ENCODE results near the gene PLPP2.

The PLPP2 gene

DNA sequence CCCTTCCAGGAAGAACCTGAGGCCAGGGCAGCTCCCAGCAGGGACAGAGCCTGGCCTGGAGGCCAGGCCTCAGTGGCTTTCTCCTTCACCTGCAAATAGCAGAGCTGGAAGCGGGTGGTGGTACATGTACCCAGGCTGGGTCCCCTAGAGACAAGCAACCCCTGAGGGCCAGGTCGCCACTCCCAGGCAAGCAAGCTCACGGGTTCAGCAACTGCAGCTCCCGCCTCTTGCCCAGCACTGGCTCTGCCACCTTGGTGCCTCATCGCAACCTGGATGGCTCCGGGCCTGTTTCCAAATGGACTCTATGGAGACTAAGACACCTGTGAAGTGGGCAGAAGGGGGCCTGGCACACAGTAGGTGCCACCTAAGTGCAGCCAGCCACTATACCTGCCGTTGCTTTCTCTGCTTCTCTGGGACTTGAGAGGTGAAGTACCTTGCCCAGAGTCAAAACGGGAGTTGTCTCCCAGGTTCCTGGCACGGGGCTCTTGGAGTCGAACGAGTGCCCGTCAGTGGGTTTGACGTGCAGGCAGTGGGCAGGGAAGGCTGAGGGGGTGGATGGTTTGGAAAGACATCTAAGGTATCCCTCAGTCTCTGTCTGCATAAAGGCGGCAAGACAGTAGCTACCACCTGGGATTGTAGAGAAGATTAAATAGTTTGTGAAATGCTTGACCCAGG, 2.4 kb upstream of the PLPP2 start:
- no peak for DNase-seq (ENCODE audit: low spot score)

DNA sequence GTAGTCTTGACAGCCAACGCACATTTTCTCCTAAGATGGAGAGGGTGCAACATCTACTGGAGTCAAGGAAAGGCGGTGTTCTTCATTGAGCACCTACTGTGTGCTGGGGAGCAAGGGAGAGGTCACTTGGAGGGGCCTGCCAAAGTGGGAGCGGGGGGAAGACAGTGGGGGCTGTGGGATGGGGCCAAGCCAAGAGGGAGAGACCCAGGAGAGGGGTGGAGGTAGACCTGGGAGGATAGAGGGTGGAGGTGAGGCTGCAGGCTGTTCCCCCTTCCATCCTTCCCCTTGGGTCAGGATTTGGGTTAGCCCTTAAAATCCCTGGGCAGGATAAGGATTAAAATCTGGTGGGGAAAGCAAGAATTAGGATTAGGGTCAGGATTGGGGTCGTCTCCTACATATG, 1.7 kb upstream of the PLPP2 start:
- no peak for DNase-seq (ENCODE audit: low spot score)

DNA sequence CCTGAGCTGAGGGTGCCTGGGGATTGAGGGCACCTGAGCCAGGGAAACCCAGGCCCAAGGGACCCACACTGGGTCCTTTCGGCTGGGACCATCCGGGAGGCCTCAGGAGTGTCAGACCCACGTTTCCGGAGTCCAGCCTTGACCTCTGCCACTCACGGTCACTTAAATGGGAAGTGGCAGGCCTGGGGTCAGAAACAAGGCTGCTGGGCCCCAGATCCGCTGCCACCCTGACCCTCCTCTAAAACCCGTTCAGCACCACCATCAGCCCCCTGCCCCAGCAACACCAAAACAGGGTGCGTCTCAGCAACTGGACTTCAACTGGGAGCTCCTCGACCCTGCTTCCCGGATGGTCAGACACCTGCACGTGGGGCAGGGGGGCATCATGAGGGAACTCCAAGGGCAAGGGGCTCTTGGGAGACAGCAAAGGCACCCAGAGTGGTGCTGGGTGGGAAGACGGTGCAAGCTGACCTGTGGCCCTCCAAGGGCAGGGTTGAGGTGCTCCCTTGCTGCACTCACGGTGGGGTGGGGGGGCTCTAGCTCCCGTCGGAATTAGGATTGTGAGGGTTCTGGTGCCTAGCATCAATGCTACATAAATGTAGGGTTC, 1.2 kb upstream of the PLPP2 start:
- DNase-seq (ENCODE audit: low spot score), result no peak

DNA sequence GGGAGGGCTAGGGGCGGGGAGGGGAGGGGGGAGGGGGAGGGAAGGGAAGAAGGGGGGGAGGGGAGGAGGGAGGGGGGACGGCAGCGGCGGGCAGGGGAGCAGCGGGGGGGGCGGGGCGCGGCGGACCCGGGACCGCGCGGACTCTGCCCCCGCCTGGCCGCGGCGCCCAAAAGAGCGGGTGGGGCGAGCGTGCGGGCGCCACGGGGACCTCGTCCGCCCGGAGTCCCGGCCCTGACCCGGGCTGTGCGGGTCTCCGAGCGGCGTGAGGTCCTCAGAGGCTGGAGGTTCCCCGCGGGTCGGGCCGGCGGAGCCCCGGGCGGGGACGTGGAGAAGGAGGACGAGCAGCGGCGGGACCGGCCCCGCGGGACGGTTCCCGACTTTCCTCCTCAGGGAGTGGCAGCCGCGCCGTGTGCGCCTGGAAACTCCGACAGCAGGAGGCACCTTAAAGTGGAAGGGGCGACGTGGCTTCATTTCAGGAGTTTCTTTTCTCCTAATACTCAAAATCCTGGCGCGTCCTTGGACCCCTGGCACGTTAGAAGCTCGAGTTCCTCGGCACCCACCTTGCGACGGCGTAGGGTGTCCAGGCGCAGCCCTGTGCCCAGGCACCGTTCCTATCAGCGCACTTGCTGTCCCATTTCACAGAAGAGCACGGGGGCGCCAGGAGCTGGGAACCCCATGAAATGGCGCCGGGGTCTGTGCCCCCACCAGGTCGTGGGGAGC, 518 bp upstream of the PLPP2 start:
- no peak for DNase-seq (ENCODE audit: low spot score)

DNA sequence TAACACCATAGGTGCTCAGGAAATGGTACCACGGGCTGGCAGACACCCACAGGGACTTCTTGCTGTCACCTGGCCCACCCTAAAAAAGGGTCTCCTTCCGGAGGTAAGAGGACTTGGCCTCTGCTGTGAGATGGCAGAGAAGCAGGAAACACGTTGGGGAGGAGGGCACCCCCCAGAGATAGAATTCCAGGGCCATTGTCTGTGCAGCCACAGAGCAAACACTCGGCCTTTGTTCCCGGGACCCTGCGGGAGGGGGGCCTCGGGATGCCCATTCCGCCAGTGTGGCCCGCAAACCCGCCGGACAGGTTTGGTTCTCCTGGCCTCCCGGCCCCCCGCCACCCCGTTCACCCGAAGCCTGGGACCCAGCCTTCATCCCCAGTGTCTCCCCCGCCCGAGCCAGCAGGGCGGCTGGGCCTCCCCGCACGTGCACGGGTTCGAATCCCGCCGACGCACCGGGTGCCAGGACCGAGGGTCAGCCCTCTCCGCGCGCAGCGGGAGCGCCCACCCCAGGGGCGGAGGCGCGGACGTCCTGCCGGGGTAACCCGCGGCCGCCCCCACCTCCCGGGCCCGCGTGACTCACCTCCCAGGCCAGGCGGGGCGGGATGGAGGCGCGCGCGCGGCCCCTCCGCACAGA, 714 bp downstream of the PLPP2 start:
- peak; percentile 84 for DNase-seq (ENCODE audit: low spot score)

DNA sequence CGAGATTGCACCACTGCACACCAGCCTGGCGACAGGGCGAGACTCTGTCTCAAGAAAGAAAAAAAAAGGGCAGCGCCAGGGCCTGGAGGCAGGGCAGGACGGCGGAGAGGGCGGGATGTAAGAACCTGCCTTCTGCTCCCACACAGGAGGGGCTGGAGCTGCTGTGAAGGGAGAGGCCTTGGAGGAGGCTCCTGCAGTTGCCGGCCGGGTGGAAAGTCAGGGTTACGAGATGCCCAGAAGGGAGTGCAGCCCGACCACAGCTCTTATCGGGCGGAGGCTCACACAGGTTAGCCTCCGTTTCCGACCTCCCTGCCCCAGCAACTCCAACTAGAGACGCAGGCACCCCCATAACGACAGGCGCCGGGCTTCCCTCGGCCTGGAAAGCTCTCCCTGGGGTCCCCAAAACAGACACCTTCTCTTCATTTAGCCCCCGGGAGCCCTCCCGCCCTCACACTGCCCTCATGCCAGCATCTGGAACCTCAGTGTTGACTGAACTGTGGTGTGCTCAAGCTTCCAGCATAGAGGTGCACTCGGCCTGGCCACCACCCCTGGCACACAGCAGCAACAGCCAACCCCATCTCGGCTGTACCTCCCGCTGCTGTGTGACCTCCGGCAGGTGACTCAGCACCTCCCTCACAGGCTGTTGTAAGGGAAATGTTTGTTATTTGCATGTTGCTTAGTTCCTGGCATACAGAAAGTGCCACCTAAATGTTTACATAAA, 1.4 kb downstream of the PLPP2 start:
- no peak for DNase-seq (ENCODE audit: low spot score)

DNA sequence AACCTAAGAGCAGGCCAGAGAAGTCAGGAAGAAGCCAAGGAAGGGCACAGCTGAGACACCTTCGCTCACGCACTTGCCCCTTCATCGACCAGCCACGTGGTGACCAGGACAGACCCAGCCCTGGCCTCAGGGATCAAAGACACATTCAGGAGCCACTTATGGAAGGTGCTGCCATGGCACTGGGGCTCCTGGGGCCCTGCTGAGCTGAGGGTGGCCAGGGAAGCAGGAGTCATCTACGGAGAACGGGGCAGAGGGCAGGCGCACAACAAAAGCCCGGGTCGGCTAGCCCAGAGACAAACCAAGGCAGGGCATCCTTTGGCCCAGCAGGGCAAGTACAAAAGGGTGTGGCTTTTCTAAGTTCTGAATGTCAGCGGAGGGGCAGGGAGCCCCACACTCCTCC, 2.3 kb downstream of the PLPP2 start:
- no peak for DNase-seq (ENCODE audit: low spot score)

DNA sequence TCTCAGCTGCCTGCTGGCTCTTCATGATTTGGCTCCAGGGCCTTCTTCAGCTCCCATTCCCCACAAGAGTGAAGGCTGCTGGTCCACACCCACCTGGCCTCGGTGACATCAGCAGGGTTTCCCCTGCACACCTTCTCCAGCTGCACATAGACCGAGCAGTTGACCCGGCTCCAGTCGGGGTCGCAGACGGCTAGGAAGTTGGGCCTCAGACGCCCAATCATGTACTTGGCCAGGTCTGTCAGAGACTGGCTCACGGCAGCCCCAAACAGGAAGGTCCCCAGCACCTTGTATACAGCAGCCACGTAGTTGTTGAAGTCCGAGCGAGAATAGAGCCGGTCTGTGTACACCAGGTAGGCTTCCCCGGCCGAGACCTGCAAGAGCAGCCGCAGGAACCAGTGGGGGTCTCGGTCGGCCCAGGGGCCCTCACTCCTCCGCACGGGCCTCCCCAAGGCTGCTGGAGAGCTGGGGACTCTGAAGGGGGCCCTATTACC, 3.8 kb downstream of the PLPP2 start:
- no peak for DNase-seq (ENCODE audit: low spot score)

DNA sequence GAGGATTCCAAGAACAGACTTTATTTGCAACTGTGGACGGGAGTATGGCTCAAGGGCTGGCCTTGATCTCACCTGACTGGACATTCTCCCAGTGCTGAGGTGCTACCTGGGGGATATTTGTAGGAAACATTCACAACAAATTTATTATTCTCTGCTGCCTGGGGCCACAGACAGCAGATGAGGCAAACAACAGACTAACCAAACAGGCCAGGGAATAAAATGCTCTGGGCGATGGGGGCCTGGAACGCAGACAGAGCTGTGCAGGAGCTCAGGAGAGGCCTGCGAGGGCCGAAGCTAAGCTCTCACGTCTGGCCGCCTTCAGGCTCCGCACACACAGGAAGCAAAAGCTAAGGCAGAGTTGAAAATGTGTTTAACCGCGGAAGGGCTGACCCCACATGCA, 7.8 kb downstream of the PLPP2 start:
- DNase-seq (ENCODE audit: low spot score), result no peak

DNA sequence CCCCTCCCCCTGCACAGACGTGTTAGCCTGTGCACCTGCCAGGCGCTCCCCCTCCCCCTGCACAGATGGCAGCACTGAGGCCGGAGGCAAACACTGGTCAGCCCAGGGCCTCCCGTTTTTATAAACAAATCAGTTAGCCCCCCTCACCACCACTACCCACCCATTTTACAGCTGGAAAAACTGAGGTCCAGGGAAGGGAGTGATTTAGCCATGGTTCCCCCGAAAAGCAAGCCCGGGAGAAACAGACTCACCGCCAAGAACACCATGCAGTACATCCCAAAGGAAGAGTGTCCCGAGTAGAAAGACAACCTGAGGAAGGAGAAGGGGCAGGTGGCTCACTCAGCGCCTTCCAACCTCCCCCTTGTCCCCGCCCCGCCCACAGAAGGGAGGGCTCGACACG, 8.7 kb downstream of the PLPP2 start:
- DNase-seq (ENCODE audit: low spot score), result no peak

DNA sequence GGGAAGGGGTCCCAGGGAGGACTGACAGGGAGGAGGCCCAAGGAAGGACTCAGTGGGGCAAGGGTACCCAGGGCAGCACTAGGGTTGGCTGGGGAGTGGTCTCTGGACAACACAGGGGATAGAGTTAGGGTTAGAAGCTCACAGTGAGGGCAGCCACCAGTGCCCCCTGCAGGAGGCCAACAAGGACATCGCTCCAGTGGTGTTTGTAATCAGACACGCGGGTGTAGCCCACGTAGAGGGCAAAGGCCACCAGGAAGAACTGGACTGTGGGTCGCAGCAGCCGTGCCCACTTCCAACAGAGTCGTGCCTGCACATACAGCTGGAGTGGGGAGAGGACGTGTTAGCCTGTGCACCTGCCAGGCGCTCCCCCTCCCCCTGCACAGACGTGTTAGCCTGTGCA, 9.2 kb downstream of the PLPP2 start:
- DNase-seq (ENCODE audit: low spot score), result no peak

DNA sequence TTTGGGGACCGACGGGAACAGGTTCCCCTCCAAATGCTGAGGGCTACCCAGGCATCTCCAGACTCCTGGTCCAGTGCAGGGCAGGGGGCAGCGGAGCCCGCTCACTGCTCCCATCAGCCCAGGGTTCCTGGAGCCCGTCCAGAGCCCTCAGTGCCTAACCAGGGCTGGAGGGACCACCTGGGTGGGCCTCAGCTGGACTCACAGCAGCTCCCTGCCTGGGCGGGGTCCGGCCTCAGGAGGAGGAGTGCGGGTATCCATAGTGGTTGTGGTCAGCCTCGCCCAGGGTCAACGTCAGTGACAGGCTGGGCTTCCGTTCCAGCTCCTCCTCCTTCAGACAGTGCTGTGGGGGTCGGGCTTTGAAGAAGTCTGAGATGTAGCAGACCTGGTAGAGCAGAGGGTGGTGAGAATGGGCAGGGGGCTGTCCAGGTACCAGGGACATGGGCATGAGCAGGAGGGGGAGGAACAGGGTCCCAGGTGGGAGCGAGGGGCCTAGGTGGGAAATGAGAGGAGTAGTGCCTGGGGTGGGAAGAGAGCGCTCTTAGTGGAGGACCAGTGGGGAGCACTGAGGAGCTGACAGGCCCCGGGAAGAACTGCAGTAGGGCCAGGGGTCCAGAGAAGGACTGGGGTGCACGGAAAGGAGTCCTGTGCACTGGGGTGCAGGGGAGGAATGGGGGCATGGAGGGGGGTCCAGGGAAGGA, 9.9 kb downstream of the PLPP2 start:
- DNase-seq (ENCODE audit: low spot score), result no peak

DNA sequence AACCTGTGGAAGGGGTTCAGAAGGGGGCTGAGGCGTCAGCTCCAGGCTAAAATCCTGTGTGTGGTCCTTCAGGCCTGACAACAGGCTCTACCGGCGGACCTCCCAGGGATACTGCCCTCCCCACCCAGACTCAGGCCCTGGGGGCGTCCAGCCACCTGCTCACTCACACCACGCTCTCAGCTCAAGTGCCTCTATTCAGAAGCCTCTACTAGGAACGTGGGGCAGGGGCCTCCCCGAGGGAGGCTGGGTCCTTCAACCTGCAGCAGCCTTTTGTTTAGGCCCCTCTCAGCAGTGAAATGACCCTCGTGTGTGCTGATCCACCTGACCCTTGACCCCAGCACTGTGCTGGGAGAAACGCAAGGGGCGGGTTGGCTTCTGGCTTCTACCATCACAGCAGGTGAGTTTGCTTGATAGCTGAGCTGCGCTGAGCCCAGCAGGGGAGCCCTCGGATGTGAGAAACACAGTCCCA, 10.6 kb downstream of the PLPP2 start:
- DNase-seq (ENCODE audit: low spot score), result no peak

DNA sequence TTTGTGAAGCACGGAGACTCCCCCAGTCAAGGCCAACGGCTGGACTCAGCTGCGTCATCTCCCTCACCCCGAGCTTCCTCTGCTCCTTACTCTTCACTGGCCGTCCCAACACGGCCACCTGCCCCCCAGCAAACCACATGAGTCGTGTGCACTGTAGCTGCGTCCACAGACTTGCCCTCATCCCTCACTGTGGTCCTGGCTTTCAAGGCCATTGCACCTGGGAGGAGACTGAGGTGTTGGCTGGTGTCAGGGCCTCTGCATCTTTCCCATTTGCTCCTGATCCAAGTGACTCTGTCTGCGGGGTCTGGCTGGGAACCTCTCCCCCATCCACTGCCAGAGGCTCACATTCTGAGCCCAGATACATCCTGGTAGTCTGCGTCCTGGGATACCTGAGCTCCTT, 11.5 kb downstream of the PLPP2 start:
- no peak for DNase-seq (ENCODE audit: low spot score)

DNA sequence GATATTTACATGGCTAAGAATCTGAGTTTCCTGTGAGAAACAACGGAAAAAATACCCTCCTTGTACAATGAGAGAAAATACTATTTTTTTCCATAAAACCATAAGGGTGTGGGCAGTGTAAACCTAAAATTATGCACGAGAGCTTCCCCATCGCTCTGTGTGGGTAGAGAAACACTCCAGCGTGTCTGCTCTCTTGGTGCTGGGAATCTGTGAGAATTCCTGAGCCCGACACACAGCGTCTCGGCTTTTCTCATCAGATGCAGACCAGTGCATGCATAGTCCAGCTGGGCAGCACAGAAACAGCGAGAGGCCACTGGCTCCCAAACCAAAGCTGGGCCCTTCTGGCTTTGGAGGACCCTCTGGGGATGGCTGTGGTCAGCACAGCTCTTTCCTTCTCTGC, 12.0 kb downstream of the PLPP2 start:
- no peak for DNase-seq (ENCODE audit: low spot score)

DNA sequence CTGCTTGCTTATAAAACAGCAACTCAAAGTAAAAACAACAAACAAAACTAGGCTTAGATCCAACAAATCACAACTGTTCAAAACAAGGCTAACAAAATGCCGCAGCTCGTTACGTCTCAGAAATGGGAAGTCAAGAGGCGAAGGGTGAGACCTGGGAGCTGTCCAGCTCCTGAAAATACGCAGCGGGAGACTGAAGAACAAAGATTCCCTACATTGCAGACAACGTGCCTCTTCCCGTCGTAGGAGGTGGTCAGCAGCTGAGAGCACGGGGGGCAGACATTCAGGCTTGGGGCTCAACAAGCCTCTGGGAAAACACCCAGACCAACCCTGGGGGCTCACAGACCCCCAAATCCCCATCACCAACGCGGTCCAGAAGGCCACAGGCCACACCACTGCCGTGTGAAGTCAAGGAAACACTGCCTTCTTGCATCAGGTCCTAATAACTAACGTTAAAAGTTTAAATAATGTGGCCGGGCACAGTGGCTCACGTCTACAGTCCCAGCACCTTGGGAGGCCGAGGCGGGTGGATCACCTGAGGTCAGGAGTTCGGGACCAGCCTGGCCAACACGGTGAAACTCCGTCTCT, 13.5 kb downstream of the PLPP2 start:
- no peak for DNase-seq (ENCODE audit: low spot score)

DNA sequence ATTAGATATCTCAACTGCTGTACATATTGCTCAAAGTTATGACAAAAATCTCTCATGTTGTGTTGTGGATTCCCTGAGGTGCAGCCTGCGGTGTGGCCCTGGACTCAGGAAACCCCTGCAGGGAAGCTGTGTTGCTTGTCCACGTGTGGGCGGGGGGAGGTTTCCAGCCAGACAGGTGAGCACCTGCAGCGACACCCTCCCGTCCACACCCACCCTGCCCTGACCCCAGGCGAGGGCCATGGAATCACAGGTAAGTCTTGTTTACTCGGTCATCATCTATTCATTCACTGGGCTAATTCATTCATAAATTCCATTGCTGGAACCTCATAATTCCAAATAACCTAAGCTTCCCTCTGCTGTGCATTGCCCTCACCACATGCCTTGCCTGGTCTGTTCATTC, 14.1 kb downstream of the PLPP2 start:
- DNase-seq (ENCODE audit: low spot score), result no peak

DNA sequence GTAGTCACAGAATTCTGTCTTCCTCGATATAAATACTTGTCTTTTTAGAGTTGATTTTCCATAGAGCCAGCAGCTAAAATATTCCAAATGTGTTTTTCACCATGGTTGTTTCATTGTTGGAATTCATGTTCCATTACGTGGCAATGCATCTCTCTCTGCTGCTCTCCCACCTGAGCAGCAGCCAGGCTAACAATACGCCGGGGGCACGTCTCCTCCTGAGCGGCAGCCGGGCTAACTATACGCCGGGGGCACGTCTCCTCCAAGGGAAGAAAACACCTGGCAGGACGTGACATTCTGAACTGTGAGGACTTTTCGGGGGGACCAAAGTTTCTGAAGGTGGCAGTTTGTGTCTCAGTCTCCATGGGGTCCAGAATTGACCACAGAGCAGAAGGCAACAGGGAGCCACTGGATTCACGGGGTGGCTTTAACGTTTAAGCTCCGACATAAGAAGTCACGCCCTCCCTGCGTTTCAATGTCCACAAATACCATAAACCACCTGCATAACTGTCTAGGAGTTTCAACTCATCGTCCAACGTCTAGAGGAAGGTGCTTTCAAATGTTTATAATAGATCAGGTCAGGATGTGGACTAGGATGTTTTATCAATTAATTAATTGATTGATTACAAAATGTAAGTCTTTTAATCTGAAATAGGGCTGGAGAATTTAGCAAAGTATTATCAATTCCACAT, 15.1 kb downstream of the PLPP2 start:
- DNase-seq (ENCODE audit: low spot score), result no peak

DNA sequence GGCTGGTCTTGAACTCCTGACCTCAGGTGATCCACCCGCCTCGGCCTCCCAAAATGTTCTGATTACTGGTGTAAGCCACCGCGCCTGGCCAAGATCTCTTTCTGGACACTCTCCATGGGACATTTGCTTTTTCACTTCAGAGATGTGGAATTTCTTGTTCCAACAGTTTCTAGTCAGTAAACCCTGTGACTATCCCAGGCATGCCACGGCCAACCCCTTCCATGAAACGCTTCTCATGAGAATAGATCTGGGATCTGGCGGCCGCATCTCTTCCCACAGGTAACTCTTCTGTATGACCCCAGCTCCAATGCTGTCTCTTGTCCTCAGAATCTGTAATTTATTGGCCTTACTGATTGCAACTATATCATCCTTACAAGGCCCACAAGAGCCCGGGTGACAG, 16.2 kb downstream of the PLPP2 start:
- DNase-seq (ENCODE audit: low spot score), result no peak

DNA sequence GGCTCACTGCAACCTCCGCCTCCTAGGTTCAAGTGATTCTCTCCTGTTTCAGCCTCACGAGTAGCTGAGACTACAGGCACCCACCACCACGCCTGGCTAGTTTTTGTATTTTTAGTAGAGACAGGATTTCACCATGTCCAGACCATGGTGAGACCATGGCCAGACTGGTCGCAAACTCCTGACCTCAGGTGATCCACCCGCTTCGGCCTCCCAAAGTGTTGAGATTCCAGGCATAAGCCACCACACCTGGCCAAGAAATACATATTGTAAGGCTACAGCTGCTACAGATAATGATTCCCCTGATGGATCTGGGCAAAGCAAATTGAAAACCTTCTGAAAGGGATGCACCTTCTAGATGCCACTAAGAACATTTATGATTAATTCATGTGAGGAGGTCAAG, 17.8 kb downstream of the PLPP2 start:
- DNase-seq (ENCODE audit: low spot score), result no peak

DNA sequence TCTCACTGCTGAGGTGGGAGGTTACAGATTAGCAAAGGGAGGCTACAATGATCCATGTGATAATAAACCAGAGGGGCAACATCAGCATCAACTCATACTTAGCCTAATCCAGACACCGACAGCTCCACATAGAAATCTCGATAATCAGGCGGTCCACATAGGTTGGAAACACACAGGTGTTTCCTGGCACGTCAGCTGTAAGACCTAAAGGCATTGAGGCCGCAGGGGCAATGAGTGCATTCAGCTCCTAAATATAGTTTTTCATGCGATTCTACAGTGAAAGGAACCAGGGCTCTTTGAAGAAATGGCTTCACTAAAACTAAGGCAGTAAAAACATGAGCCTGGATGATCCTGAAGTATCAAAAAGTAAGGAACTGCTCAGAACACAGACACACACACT, 19.3 kb downstream of the PLPP2 start:
- DNase-seq (ENCODE audit: low spot score), result no peak
